Left renal cortex interstitium (tissue), 4 donors: ENCODE results near the gene IL18BP. TPM values are rescaled to one million over a fixed set of nuclear protein-coding genes. Genes with fewer than 3 reads are reported as not detected.
A peak's percentile ranks its signal among the peaks of the same experiment; 100 is the strongest.

Experiments used
- DNase-seq, 4 donors: peaks; one replicate each; pipeline ENCODE4 v3.0.0-alpha.2; 2013; ENCODE audit warnings: low read depth in 4 of 4, low spot score in 2 of 4, missing footprints in 1 of 4
- polyA plus RNA-seq, 4 donors: library from polyadenylated mRNA; unstranded; fragments of 120-200 nt; gene quantifications; one replicate each; pipeline ENCODE4 v1.2.1, GENCODE V29; 2013; ENCODE audit not compliant: insufficient read length in 4 of 4

Gene IL18BP
- 10 to 100 TPM in 2 of 4 donors, 1 to 10 TPM in 2; 5.1 to 15.3 (median 10.5) TPM for polyA plus RNA-seq

DNA sequence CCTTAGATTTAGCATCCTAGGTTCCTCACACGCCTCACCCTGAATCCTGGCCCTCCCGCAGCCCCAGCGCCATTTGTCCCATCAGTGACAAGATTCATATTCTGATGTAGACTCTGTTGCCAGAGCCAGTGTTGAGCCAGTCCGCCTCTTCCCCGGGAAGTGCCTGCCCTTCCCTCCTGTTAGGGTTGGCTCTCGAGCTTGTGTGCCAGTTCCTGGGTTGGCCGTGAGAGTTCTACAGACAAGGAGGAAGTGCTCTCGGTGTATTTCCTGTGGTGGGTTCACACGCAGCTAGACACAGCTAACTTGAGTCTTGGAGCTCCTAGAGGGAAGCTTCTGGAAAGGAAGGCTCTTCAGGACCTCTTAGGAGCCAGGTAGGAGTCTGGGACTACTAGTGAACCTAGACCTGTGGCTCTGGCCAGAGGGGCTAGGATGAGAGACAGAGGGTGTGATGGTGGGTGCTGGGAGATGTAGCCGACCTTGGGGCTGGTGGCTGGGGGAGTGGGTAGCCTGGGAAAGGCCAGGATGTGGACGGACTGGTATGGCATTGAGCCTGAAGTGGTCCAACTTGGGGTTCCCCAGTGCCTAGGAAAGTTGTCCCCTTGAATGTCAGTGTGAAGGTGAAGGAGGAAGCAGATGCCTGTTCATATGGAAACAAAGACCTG lies at the start of gene IL18BP:
IL18BP (plus strand) TSS at position 261 of the 662 bp plus-strand sequence. CDS start 1,076 bp downstream, outside the sequence.
- no peak for DNase-seq

GRCh38 chr11:71949034-71949433 lies 49.7 kb upstream of the IL18BP start:
- DNase-seq, result no peak

- no peak for DNase-seq
Measured at GRCh38 chr11:71951741-71952310, 46.9 kb upstream of the IL18BP start.

DNA sequence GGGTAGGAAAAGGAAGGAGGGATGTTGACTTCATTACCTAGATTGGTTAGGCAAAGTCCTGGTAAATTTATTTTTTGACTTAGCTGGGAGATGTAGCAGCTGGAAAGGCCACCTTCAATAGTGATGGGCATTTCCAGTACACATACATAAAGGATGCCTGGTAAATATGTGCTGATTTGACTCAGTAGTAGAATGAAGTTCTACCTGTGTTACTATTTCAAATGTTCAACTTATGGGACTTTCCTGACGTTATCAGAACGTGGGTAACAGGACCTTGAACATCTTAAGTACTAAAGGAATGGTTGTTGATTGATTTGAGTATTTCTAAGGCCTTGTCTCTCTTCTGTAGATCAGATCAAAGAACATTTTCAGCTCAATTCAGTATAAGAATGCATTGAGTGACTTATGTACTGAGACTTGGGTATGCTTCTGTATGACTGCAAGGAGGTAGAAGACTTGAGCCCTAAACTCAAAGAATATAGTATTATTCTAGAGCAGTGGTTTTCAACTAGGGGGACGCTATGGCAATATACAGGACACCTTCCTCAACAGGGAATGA lies 42.7 kb upstream of the IL18BP start:
- DNase-seq, result no peak

DNA sequence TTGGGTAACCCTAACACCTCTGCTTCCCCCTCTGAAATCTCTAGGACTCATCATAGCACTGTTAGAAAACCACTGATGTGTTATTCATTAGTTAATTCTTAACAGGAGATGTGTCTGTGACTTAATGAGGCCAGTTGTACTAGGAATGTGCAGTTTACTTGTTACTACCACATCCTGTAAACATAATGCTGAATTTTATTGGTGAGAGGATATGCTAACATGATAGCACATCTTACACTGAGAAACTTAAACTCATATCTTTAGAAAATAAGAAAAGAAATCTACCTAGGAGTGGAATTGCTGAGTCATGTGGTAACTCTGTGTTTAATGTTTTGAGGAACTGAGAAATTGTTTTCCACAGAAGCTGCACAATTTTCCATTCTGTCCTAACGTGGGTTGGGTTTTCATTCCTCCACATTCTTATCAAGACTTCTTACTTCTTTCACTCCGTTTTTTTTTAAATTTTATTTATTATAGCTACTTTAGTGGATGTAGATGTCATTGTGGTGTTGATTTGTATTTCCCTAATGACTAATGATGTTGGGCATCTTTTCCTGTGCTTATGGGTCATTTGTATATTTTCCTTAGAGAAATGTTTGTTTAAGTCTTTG lies 36.2 kb upstream of the IL18BP start:
- no peak for DNase-seq

GRCh38 chr11:71963468-71963867 lies 35.2 kb upstream of the IL18BP start:
- DNase-seq, result no peak

DNA sequence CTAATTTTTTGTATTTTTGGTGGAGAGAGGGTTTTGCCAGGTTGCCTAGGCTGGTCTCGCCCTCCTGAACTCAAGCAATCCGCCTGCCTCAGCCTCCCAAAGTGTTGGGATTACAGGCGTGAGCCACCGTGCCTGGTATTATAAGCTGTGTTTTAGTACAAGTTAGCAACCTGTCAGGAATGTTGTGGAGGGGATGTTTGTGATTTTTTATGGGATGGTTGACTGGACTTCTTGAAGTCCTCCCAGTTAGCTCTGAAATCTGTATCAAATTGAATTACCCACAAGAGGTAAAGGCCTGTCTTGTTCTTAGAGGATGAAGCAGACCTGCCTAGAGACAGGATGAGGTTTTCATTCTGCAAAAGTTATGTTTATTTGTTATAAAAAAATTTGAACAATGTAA lies 34.1 kb upstream of the IL18BP start:
- no peak for DNase-seq

DNA sequence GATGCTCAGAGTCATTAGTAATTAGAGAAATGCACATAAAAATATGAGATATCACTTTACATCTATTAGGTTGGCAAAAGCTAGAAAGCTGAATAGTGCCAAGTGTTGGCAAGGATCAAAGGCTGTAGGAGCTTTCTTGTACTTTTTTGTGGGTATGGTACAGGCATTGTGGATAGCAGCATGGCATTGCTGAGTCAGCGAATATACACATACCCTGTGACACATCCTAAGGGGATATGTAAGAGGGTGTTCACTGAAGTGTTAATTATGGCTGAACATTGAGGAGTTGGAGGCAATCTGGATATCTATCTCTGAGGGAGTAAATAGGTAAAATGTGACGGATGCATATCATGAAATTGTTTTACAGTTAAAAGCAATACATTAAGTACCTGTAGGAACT lies 27.0 kb upstream of the IL18BP start:
- no peak for DNase-seq

GRCh38 chr11:71976551-71976950 lies 22.2 kb upstream of the IL18BP start:
- DNase-seq, result no peak

DNA sequence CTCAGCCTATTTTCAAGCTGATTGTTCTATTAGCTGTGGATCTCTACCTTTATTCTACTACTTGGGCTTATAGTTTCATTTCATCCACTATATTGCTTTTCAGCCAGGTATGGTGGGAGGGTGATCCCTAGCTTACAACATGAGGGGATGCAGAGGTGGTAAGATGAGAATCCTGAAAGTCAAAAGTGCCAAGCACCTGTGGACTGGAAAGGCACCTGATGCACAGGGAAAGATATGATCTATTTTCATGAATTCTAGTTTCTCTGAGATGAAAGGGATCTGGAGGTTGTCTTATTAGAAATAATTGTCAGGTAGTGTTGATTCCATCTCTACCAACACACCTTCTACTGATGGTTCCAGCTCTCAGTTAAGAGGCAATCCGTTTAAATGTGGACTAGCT lies 21.6 kb upstream of the IL18BP start:
- DNase-seq, result no peak

DNA sequence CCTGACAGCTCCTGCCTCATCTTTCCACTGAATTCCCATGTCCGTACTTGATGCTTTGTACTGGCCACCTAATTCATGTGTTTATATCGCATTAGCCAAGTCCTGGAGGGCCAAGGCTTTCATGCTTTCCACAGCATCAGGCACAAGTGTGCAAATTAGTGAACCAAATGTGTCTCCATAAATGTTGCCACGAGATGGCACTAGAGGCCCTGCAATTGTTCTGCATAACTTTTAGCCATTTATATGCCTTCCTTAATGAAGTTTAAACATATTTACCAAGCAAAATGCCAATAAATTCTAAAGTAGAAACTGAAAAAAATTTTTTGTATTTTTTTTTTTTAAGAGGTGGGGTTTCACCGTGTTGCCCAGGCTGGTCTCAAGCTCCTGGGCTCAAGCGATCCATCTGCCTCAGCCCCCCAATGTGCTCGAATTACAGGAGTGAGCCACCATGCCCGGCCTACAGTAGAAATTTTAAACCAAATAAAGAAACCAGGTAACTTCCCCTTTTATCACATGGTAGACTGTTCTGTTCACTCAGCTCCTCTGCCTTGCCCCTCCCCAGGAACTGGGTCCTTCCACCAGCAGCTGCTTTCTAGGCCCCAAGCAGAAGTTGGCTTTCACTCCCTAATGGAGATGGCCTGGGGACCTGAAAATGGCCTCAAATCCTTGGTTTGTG lies 20.8 kb upstream of the IL18BP start:
- DNase-seq, result peak in 1 of 4 donors; percentile 50

GRCh38 chr11:71979094-71979493 lies 19.6 kb upstream of the IL18BP start:
- no peak for DNase-seq

- no peak for DNase-seq
Measured at GRCh38 chr11:71979602-71980001, 19.1 kb upstream of the IL18BP start.

GRCh38 chr11:71986131-71986530 lies 12.6 kb upstream of the IL18BP start:
- DNase-seq, result no peak

GRCh38 chr11:71987521-71987920 lies 11.2 kb upstream of the IL18BP start:
- DNase-seq, result no peak

GRCh38 chr11:71988050-71988449 lies 10.7 kb upstream of the IL18BP start:
- DNase-seq, result no peak

GRCh38 chr11:71990701-71991100 lies 8.0 kb upstream of the IL18BP start:
- no peak for DNase-seq

- DNase-seq, result no peak
Measured at GRCh38 chr11:71991494-71991893, 7.2 kb upstream of the IL18BP start.

DNA sequence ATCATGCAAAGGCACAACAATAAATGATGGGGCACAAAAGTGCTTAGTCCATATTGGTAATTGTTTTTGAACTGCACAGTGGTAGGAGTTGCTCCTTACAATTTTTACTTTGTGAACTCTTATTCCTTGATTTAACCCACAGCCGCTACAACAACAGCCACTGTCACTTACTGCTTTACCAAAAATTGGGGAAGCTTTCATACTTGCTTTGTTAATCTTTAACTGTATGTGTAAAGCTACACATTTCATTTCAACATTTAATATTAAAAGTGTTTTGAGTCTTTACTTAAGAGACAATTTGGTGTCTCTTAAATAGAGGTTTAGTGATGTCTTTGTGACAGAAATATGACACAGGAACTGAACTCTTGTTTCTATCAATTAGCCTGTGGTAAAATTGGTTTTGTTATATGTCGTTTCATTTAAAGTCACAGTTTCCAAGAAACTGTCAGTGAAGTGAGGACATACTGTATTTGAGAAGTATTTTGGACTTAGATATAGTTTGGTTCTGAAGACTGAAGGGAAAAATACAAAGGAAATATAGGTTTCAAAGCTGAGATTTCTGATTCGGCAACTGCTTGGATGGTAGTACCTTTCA lies 6.5 kb upstream of the IL18BP start:
- DNase-seq, result no peak

- no peak for DNase-seq
Measured at GRCh38 chr11:71994786-71995185, 3.9 kb upstream of the IL18BP start.
